ENCODE results near the gene ACSF3.

The ACSF3 gene

DNA sequence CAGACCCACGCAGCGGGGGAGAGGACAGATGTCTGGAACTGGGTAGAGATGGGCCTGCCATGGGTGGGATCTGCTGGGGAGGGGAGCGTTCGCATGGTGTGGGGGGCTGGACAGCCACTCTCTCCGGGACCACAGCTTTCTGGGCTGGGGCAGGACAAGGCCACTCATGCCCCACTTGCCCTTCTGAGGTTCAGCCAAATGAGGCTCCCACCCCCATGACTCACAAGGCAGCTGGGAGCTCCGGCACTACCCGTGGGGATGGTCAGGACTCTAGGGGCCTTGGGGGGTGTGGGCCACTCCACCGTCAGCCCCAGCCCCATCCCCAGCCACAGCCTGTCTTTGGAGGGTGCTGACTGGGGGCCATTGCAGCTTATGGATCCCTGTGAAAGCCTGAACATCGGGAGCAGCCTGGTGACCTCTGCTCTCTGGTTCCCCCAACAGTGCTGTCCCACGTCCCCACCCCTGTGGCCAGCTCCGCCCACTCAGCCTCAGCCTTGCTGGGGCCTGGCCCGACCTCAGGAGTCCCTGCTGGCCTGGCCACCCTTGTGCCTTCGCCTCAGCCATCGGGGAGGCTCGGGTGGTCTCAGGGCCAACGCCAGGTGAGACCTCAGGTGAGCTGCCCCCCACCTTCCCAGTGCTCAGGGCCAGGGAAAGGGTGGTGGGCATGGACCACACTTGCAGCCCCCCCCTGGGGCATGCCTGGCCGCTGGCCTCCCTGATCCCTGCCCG is 73.2 kb downstream of the ACSF3 start:
- DNase-seq, result no peak

DNA sequence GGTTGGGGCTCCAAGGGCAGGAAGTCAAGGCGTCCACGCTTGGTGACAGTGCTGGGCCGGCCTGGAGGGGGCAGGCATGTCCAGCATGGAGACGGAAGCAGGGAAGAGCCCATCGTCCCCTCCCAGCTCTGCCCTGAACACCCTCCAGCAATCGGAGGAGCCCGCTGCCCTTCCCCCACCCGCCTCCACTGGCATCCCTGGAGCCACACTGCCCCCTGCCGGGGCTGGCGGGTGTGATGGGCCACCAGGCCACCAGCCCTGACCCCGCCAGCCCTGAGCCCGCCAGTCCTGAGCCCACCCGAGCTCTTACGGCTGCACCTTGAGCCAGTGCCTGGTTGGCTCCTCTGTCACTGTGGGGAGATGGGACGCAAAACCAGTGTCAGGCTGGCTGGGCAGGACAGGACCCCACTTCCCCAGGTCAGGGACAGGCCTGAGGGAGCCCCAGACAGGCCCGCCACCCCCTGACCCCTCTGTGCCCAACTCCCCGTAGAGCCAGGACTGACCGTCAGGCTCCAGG is 73.8 kb downstream of the ACSF3 start:
- DNase-seq, result peak; percentile 93

DNA sequence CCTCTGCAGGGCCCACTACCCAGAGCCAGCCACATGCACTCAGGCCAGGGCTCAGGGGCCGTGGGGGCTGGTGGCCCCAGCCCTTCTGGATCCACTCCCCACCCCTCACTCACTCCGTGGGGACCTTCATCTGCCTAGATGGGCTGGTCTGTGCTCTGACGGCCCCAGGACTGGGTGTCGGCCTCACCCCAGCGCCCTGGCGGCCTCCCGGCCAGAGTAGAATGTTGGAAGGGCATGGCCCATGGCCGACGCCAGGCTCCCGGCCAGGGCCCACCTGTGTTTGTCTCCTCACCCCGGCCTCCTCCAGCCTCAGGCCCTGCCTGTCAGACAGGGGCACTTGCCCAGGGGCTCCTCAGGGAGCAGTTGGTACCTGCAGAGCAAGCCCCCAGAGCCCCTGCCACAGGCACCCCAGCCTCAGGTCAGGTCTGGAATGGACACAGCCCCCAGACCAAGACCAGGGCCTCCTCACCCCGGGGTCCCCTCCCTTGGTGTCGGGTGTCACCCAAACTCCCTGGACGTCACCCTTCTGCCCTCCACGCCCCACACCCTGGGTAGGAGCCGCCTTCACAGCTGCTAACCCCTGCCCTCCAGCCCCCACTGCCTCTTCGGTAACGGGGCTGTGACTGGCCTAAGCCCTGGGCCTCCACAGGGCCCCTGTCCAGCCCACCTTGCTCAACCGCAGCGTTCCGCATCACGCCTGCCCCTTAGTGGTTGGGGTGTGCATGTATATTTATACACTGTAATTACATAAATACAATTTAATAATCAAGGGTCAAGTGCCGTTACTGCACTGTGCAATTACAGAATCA is 74.9 kb downstream of the ACSF3 start:
- no peak for DNase-seq

DNA sequence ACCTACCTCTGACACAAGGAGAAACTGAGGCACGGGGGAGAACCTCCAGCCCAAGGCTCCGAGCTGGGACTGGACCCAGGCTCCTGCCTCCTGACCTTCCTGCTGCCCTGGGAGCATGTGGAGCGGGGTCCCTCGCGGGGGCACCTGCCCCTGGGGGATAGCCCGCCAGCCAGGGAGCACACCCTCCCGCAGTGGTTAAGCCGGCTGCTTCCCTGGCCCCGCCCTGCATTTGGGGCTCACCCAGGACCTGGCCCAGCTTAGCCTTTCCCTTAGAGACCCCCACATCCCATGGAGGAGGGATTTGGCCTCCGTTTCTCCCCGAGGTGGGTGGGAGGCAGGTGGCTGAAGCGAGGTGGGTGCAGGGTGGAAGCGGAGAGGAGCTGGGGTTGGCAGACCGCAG is 76.1 kb downstream of the ACSF3 start:
- no peak for DNase-seq

DNA sequence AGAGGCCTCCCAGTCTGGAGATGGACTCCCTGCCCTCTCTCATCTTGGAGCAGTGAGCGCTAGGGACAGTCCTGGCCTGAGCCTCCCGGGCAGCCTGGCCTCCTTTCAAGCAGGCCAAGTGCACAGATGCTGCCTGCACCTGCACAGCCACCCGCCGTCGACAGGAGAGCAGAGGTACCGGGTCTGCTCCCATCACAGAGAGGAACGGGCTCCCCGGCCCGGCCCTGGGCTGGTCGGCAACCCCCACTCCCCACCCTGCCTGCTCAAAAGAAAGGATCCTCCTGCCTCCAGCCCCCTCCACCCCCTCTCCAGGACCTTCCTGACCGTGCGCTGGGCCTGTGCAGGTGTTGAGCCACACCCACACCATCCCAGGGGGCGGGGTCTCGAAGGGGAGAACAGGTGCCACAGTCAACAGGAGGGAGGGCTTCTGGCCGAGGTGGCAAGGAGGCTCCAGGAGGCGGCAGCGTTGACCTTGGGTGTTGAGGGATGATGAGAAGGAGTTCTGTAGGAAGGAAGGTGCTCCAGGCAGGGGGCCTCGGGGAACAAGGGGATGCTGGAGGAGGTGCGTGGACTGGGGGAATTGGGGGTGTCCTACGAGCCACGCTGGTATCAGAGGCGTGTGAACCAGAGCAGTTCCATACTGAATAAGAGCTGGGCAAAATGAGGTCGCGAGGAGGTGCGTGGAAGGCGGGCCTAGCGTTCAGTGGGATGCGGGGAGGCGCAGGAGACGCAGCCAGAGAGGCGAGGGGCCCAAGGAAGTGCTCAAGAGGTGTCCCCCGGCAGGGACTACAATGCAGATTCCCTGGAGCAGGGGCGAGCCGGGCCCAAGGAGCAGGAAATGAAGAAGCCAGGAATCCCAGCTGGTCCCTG is 76.9 kb downstream of the ACSF3 start:
- peak; percentile 46 for DNase-seq

DNA sequence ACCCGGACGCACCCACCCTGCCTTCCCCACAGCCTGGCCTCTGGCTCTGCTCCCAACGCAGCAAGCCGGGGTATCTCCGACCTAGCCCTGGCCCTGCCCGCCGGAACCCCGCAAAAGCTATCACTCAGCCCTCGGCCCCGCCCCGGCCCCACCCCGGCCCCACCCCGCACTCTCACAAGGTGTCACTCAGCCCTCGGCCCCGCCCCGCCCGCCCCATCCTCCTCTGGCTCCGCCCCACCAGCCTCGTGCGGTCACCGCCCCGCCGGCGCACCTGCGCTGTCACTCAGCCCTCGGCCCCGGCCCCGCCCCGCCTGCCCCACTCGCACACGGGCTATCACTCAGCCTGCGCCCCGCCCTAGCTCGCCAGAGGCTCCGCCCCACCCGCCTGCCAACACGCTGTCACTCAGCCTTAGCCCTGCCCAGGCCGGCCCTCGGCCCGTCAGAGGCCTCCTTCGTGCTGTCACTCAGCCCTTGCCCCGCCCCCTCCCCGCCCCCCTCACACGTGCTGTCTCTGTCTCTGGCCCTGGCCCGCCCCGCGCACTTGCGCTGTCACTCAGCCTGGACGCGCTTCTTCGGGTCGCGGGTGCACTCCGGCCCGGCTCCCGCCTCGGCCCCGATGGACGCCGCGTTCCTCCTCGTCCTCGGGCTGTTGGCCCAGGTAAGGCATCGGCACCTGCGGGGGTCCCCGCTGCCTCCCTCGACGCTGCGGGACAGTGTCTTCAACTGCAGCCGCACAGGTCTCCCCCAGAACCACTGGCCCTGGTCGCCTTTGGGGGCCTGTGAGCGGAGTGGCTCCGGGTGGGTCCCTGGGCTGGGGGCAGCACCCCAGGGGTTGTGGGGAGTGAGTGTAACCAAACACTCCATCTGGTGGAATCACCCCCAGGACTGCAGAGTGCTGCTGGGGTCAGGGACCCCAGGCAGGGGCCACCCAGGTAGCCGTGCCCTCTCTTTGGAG is 77.8 kb downstream of the ACSF3 start, which contains the start of gene CDH15:
Gene CDH15, plus strand, starts transcription at position 533 of the 955 bp plus-strand sequence. Its CDS starts 84 bp downstream, at position 617.
- peak; percentile 91 for DNase-seq

DNA sequence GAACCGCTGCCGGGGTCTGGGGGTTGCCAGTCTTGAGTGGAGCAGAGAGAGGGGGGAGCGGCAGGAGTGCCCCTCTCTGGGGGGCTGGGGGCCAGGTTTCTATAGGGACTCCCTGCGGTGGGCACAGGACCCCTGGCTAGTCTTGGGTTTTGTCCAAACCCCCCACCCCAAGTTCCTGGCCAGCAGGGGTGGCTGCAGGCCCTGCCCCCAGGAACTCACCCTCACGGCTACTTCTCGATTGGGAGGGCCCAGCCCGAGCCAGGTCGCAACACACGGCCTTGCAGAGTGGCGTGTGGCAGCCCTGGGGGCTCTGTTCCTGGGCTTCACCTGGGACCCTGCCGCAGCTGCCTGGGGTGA is 78.5 kb downstream of the ACSF3 start:
- DNase-seq, result no peak

DNA sequence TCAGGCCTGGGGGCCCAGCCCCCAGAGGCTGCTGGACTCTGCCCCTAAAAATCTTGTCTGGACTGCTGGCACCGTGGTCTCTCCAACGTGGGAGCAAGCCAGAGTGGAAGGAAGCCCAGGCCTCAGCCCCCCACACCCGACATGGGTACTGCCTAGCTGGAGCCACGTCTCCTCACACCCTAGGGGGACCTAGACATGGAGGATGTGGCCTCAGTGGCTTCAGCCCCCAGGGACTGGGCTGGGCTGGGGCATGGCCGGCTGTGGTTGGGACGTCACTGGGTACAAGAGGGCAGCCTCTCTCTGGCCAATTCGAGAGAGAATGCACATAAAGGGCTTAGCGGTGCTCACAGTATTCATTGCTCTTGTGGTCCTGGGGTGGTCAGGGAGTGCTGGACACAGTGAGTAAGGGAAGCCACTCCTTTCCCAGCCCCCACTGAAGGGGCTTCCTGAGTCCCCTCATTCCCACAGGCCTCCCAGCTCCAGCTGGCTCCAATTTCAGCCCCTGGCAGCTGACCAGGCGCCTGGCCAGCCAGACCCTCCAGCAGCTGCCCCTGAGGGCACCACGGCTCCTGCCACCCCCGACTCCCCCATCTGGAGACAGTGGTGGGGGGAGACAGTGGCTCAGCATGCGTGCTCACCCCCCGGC is 79.0 kb downstream of the ACSF3 start:
- DNase-seq, result no peak

DNA sequence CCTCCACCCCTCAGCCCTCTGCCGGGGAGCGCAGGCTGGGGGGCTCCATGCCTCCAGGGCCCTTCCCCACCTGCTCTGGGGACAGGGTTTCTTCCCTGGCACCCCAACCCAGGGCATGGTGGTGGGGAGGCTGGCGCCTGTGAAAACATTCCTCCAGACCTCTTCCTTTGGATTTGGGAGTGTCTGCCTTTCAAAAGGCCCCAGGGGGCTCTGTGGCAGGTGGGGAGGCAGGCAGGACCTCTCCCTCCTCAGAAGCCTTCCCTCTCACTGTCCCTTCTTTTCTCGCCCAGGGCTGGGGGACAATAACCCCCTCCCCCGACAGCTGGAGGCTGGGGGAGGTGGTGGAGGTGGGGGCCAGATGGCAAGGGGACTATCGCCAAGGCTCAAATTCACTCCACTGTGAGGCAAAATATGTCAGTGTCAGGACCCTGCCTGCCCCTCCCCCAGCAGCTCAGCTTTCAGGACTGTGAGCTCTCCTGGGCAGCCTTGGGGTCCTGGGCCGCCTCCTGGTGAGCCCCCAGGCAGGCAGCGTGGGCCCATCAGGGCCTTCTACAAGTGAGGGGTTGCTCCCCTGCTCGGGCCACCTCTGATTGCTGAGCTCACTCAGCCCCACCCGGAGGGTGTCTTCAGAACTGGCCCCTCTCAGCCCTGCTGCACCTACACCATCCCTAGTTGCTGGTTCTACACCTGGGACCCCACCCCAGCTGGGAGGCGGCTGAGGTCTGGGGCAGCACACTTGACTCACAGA is 79.7 kb downstream of the ACSF3 start:
- no peak for DNase-seq

DNA sequence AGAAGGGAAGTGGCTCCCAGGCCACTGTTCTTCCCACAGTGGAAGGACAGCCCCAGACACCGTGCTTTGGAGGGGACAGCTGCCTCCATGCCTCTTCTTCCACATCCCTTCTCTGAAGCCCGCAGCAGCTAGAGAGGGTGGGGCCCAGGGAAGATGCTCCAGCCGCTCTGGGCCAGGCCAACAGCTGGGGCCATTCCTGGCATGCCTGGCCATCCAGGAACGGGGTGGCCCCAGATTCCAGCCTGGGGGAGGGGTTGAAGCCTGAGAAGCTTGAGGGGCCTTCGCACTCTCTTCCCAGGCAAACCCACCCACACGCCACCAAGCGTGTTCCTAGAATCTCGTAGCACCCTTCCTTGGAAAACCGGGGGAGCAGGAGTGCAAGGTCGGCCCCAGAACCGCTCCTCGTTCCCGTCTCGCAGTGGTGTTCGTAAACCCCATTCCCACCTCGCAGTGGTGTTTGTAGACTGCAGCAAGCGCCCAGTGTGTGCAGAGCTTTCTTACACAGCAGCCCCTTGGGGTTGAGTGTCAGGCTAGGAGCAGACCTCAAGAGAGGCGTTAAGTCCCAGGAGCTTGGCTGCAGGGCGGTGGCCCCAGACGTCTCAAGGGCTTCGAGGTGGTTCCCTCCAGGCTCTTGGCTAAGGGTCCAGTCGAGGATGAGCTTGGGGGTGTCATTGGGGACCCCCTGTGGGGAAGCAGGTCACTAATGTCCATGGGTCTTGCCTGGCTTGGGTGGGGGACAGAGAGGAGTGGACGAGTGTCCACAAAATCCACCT is 80.6 kb downstream of the ACSF3 start:
- DNase-seq, result no peak

DNA sequence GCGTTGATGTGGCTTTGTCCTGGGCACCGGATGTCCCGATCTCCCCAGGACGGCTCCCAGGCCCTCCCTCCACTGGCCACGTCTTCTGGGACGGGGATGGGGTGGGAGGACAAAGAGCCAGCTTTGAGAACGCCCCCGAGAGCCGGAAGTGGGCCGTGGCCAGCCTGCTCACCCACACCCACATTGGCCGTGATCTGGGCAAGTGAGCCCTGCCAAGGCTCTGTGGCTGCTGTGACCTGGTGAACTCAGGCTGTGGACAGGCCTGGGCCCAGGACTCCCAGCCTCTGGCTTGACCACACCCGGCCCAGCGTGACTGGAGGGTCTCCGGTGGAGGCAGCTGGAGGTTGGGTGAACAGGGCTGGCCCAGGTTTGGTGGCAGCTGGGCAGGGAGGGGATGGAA is 81.2 kb downstream of the ACSF3 start:
- no peak for DNase-seq

DNA sequence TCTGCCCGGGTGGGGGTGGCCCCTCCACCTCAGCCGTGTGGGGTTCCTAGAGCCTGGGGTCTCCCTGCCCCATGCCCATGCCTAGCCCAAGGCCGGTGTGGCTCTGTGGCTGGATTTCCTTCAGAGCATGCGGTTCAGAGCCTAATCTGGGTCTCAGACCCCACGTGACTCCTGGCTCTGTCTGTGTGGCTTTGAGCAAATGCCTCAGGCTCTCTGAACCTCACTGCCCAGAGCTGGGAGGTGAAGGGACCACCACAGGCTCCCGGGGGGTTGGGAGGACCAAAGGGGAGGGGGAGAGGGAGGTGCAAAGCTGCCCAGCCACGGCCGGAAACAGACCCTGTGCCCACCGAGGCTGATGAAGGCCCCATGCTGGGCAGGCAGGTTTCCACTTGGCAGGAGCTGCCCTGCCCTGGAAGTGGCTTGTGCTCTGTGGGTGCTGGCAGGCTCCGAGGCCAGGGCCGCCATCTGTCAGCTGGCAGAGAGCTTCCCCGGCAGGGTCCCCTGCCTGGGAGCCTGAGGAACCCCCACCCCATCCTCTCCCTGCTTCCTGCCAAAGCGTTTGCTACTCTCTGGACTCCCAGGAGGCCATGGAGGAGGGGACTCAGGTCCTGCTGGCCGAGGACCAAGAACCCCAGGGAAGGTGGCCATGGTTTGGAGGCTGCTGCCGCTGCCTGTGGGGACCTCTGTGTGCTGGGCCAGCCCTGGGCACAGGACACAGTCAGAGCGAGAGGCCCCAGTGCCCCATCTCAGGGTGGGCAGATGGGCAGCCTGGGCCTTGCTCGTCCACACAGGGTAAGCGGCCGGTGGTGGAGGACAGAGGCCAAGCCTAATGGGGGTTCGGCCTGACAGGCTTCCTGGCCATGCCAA is 81.9 kb downstream of the ACSF3 start:
- DNase-seq, result no peak

DNA sequence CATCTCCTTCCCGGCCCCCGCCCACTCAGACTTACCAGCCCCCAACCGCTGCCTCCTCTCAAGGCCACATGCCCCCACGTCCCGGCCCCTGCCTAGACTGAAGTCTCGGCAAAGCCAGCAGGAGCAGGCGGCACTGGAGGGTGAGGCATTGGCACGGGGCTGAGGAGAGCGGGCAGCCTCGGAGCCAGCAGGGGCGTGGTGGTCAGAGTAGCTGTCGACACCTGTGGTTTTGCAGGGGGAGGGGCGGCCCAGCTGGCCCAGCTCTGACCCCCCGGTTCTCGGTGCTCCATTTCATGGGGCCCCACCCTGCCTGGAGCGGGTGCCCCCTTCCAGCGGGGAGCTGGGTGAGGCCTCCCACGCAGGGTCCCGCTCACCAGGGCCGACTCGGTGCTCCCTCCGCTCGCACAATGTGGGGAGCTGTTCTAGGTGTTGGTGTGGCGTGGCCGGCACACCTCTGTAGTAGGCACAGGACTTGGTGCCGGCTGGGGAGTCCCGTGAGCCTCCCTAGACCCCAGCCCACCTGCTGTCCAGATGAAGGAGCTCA is 82.6 kb downstream of the ACSF3 start:
- no peak for DNase-seq

DNA sequence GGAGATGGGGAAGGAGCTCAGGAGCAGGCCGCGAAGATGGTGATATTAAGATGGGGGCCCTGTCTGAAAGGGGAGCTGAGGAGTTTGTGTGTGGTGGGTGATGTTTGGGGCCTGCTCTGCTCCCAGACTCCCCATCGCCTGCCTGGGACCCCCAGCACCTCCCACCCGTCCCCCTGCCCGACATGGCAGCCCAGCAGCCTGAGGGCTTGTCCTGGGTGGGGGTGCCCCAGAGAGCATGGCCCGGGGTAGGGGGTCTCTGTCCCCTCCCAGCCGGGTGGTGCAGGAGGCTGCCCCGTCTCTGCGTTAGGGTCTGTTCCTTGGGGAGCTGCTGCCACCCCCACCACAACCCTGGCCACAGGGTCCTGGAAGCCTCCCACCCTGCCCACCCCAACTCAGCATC is 83.1 kb downstream of the ACSF3 start:
- DNase-seq, result no peak

DNA sequence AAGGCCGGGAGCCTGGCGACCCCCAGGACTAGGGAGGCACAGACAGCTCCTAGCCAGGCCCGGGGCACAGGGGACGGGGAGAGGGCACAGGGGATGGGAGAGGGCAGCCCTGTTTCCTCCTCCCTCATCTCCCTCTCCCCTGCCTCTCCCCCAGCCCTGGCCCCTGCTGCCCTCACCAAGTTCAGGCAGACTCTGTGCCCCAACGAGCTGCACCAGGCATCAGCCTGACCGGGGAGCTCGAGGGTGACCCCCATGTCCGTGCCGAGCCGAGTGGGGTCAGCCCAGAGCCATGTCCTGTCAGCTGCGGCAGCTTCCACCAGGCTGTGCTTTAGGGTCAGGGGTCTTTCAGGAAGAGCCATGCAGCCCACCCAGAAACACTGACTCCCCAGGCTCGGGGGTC is 83.8 kb downstream of the ACSF3 start:
- DNase-seq, result no peak

DNA sequence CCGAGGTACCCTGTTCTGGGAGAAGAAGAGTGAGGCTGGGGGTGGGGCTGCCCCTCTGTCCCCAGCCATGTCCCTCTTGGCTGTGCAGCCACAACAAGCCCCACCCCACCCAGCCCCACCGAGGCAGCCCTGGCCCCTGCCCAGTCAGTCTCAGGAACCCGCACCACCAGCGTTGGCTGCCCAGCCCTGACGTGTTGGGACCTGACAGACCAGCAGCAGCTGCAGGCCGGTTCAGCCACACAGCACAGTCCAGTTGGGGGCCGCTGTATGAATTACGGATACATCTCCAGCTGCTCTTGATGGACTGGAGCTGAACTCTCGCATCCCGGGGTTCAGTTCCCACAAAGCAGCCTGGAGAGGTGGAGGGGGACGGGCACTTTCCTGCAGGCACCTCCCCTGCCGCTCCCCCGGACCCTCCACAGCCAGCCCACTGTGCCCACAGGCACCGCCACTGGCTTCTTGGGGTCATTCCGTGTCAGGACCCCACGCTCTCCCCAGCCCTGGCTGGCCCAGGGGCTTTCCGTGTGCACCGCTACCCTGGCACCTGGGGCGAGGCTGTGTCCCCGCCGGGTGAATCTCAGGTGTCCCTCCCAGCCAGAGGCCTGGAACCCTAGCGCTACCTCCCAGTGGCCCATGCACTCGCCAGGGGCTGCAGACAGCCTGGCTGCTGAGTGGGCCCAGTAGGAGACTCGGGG is 84.9 kb downstream of the ACSF3 start:
- no peak for DNase-seq

DNA sequence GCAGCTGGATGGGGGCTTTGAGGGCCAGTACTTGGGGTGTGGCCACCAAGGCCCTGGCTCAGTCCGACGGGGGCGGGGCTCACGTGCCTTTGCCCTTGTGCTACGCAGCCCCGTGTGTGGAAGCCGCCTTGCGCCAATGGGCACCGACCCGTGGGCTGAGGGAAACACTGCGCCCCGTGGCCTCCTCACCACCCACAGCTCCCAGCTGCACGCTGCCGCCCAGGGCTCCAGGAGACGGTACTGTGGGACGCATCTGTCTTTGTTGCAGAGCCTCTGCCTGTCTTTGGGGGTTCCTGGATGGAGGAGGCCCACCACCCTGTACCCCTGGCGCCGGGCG is 85.5 kb downstream of the ACSF3 start:
- DNase-seq, result no peak
